GM21717 (cell line): ENCODE data around the gene PKNOX2.

Source experiments
- ATAC-seq: cut with Tn5 transposase; IDR thresholded peaks from one replicate; pipeline ENCODE4 v1.9.1; 2021; ENCODE audit warnings: mild to moderate bottlenecking, moderate library complexity; ENCODE audit not compliant: unreplicated experiment

PKNOX2 gene

GRCh38 chr11:125154378-125155099 is 10.0 kb upstream of the PKNOX2 start:
- ATAC-seq, result no peak

- ATAC-seq, result no peak
These were observed 9.5 kb upstream of the PKNOX2 start for GRCh38 chr11:125155100-125155444.

- ATAC-seq, result no peak
These were observed 8.8 kb upstream of the PKNOX2 start for GRCh38 chr11:125155767-125156166.

GRCh38 chr11:125156346-125157117 is 8.0 kb upstream of the PKNOX2 start:
- ATAC-seq, result no peak

- no peak for ATAC-seq
These were observed 7.3 kb upstream of the PKNOX2 start for GRCh38 chr11:125157118-125157733.

- ATAC-seq, result no peak
These were observed 6.4 kb upstream of the PKNOX2 start for GRCh38 chr11:125157953-125158680.

GRCh38 chr11:125162743-125163142 is 1.8 kb upstream of the PKNOX2 start:
- no peak for ATAC-seq

- ATAC-seq, result no peak
These were observed 1.0 kb upstream of the PKNOX2 start for GRCh38 chr11:125163431-125164063.

- no peak for ATAC-seq
These were observed 495 bp upstream of the PKNOX2 start for GRCh38 chr11:125164091-125164421.

- ATAC-seq, result no peak
These were observed 726 bp downstream of the PKNOX2 start for GRCh38 chr11:125165111-125165842.

- no peak for ATAC-seq
These were observed 1.6 kb downstream of the PKNOX2 start for GRCh38 chr11:125165843-125166763.

GRCh38 chr11:125166764-125167291 is 2.3 kb downstream of the PKNOX2 start:
- ATAC-seq, result no peak

GRCh38 chr11:125167292-125167953 is 2.9 kb downstream of the PKNOX2 start:
- no peak for ATAC-seq

GRCh38 chr11:125167954-125168835 is 3.6 kb downstream of the PKNOX2 start:
- ATAC-seq, result no peak

GRCh38 chr11:125168918-125169456 is 4.4 kb downstream of the PKNOX2 start:
- ATAC-seq, result no peak

GRCh38 chr11:125170001-125170509 is 5.5 kb downstream of the PKNOX2 start:
- no peak for ATAC-seq

GRCh38 chr11:125170510-125171031 is 6.0 kb downstream of the PKNOX2 start:
- ATAC-seq, result no peak
